H9 (cell line): ENCODE data around the gene HLA-DQB1. TPM values are rescaled to one million over a fixed set of nuclear protein-coding genes. Genes with fewer than 3 reads are reported as not detected.

Experiments
- DNase-seq: peaks from one replicate; pipeline ENCODE4 v3.0.0-alpha.2; 2017
- H2AFZ ChIP-seq: one replicate; pipeline ENCODE4 v1.6.1; 2013; ENCODE audit warnings: mild to moderate bottlenecking, low read length, control low read depth, moderate library complexity
- H2AK5ac ChIP-seq: 2 replicates; pipeline ENCODE4 v1.6.1; 2013; ENCODE audit warnings: low read length, control low read depth, mixed read lengths; ENCODE audit not compliant: insufficient read length
- H2BK120ac ChIP-seq: one replicate; pipeline ENCODE4 v1.6.1; 2013; ENCODE audit warnings: low read depth, mild to moderate bottlenecking, low read length, control low read depth, inconsistent platforms; ENCODE audit not compliant: poor library complexity, severe bottlenecking
- H2BK12ac ChIP-seq: 2 replicates; pipeline ENCODE4 v1.6.1; 2013; ENCODE audit warnings: low read length, control low read depth, mixed read lengths, low read depth; ENCODE audit not compliant: insufficient read length
- H2BK15ac ChIP-seq: 2 replicates; pipeline ENCODE4 v1.6.1; 2013; ENCODE audit warnings: low read depth, low read length, control low read depth
- H2BK20ac ChIP-seq: one replicate; pipeline ENCODE4 v1.6.1; 2013; ENCODE audit warnings: low read depth, mild to moderate bottlenecking, low read length, control low read depth, inconsistent platforms; ENCODE audit not compliant: poor library complexity, severe bottlenecking
- H2BK5ac ChIP-seq: 2 replicates; pipeline ENCODE4 v1.6.1; 2013; ENCODE audit warnings: low read length, control low read depth, mixed read lengths; ENCODE audit not compliant: insufficient read length
- H3K14ac ChIP-seq: 2 replicates; pipeline ENCODE4 v1.6.1; 2013; ENCODE audit warnings: low read length, control low read depth; ENCODE audit not compliant: insufficient read depth
- H3K18ac ChIP-seq: 2 replicates; pipeline ENCODE4 v1.6.1; 2013; ENCODE audit warnings: low read depth, mild to moderate bottlenecking, mixed read lengths, low read length, control low read depth; ENCODE audit not compliant: insufficient read length
- H3K23ac ChIP-seq: 2 replicates; pipeline ENCODE4 v1.6.1; 2013; ENCODE audit warnings: low read length, control low read depth, mixed read lengths, low read depth; ENCODE audit not compliant: insufficient read length
- H3K23me2 ChIP-seq: 2 replicates; pipeline ENCODE4 v1.6.1; 2013; ENCODE audit warnings: low read depth, mild to moderate bottlenecking, mixed read lengths, low read length, control low read depth; ENCODE audit not compliant: insufficient read length, poor library complexity, severe bottlenecking
- H3K27ac ChIP-seq: 2 replicates; pipeline ENCODE4 v1.5.1; 2013; ENCODE audit warnings: low read length, control low read depth, mixed read lengths, low read depth; ENCODE audit not compliant: insufficient read length
- H3K27me3 ChIP-seq: 2 replicates; pipeline ENCODE4 v1.6.1; 2013; ENCODE audit warnings: low read length, control low read depth, inconsistent platforms; ENCODE audit not compliant: insufficient read depth
- H3K4ac ChIP-seq: 2 replicates; pipeline ENCODE4 v1.6.1; 2013; ENCODE audit warnings: low read depth, mild to moderate bottlenecking, control low read depth, inconsistent platforms, low read length, moderate library complexity
- H3K4me1 ChIP-seq: 2 replicates; pipeline ENCODE4 v1.6.1; 2013; ENCODE audit warnings: low read length, control low read depth, inconsistent platforms; ENCODE audit not compliant: insufficient read depth
- H3K4me2 ChIP-seq: 2 replicates; pipeline ENCODE4 v1.6.1; 2013; ENCODE audit warnings: low read length, control low read depth, mixed read lengths; ENCODE audit not compliant: insufficient read length, insufficient read depth
- H3K56ac ChIP-seq: 2 replicates; pipeline ENCODE4 v1.6.1; 2013; ENCODE audit warnings: low read depth, mild to moderate bottlenecking, mixed read lengths, low read length, control low read depth; ENCODE audit not compliant: insufficient read length
- H3K79me1 ChIP-seq: 2 replicates; pipeline ENCODE4 v1.6.1; 2013; ENCODE audit warnings: low read depth, mild to moderate bottlenecking, moderate library complexity, low read length, control low read depth, inconsistent platforms; ENCODE audit not compliant: insufficient read depth, poor library complexity, severe bottlenecking
- H3K79me2 ChIP-seq: 2 replicates; pipeline ENCODE4 v1.6.1; 2013; ENCODE audit warnings: low read length, control low read depth, inconsistent platforms; ENCODE audit not compliant: insufficient read depth
- H3K9ac ChIP-seq: 2 replicates; pipeline ENCODE4 v1.6.1; 2013; ENCODE audit warnings: low read length, control low read depth, mixed read lengths; ENCODE audit not compliant: insufficient read length; ENCODE audit errors: extremely low read depth
- H3K9me3 ChIP-seq: one replicate; pipeline ENCODE4 v1.6.1; 2013; ENCODE audit warnings: low read depth, low read length, inconsistent platforms; ENCODE audit not compliant: control insufficient read depth
- H3T11ph ChIP-seq: one replicate; pipeline ENCODE4 v1.6.1; 2013; ENCODE audit warnings: mild to moderate bottlenecking, low read length, control low read depth, inconsistent platforms
- H4K20me1 ChIP-seq: one replicate; pipeline ENCODE4 v1.6.1; 2013; ENCODE audit not compliant: control insufficient read depth, insufficient read length, insufficient read depth
- H4K5ac ChIP-seq: 2 replicates; pipeline ENCODE4 v1.6.1; 2013; ENCODE audit warnings: low read depth, mild to moderate bottlenecking, mixed read lengths, low read length, control low read depth; ENCODE audit not compliant: insufficient read length
- H4K8ac ChIP-seq: replicated peaks from 2 replicates; pipeline ENCODE4 v1.6.1; 2013; ENCODE audit warnings: low read length, control low read depth, mixed read lengths, low read depth; ENCODE audit not compliant: insufficient read length
- H4K91ac ChIP-seq: 2 replicates; pipeline ENCODE4 v1.6.1; 2013; ENCODE audit warnings: low read depth, mild to moderate bottlenecking, moderate library complexity, mixed read lengths, low read length, control low read depth; ENCODE audit not compliant: insufficient read length
- H3K27ac Mint-ChIP-seq, 3 experiments: 2 replicates in 2 of 3; 3 replicates in 1 of 3; pipeline ENCODE4 v1.8.0; 2020 to 2021; ENCODE audit warnings: mixed read lengths in 3 of 3, mild to moderate bottlenecking in 1 of 3, moderate library complexity in 1 of 3
- H3K27me3 Mint-ChIP-seq: 2 replicates; pipeline ENCODE4 v1.8.0; 2021; ENCODE audit warnings: low read depth, mild to moderate bottlenecking, moderate library complexity, mixed read lengths
- H3K36me3 Mint-ChIP-seq, 3 experiments: 2 replicates in 2 of 3; 3 replicates in 1 of 3; pipeline ENCODE4 v1.8.0; 2020 to 2021; ENCODE audit warnings: low read depth in 3 of 3, mixed read lengths in 3 of 3; ENCODE audit not compliant: insufficient read depth in 1 of 3
- H3K4me1 Mint-ChIP-seq, 2 experiments: 2 replicates each; pipeline ENCODE4 v1.8.0; 2020; ENCODE audit warnings: mixed read lengths in 2 of 2
- H3K4me3 Mint-ChIP-seq, 2 experiments: 2 replicates in 1 of 2; 3 replicates in 1 of 2; pipeline ENCODE4 v1.8.0; 2020 to 2021; ENCODE audit warnings: mild to moderate bottlenecking in 2 of 2, mixed read lengths in 2 of 2, moderate library complexity in 1 of 2
- H3K9me3 Mint-ChIP-seq, 2 experiments: 2 replicates in 1 of 2; 3 replicates in 1 of 2; pipeline ENCODE4 v1.8.0; 2020; ENCODE audit warnings: mild to moderate bottlenecking in 2 of 2, mixed read lengths in 2 of 2, moderate library complexity in 1 of 2
- WGBS: extraction: QIAGEN DNeasy Blood & Tissue Kit; methylation state at CpG from one replicate; pipeline ENCODE4 v1.1.7; 2013; ENCODE audit warnings: missing lambda C conversion rate, low lambda C conversion rate, mixed read lengths; ENCODE audit not compliant: insufficient read length; ENCODE audit errors: extremely low coverage; 5-methylcytosine and 5-hydroxymethylcytosine counted together
- total RNA-seq: library from RNA; stranded (reverse); gene quantifications from 2 replicates; pipeline ENCODE4 v1.2.1, GENCODE V29; 2021
- TF ChIP-seq, protein P1 (sequence below): fragments of 200-600 bp; sonication (generic); conservative IDR thresholded peaks from 3 replicates; pipeline ENCODE4 v1.8.0; 2021; ENCODE audit warnings: antibody characterized with exemption, mild to moderate bottlenecking

HLA-DQB1 gene
- total RNA-seq, 1 experiment from 2014 or later, result 41.0 TPM

DNA sequence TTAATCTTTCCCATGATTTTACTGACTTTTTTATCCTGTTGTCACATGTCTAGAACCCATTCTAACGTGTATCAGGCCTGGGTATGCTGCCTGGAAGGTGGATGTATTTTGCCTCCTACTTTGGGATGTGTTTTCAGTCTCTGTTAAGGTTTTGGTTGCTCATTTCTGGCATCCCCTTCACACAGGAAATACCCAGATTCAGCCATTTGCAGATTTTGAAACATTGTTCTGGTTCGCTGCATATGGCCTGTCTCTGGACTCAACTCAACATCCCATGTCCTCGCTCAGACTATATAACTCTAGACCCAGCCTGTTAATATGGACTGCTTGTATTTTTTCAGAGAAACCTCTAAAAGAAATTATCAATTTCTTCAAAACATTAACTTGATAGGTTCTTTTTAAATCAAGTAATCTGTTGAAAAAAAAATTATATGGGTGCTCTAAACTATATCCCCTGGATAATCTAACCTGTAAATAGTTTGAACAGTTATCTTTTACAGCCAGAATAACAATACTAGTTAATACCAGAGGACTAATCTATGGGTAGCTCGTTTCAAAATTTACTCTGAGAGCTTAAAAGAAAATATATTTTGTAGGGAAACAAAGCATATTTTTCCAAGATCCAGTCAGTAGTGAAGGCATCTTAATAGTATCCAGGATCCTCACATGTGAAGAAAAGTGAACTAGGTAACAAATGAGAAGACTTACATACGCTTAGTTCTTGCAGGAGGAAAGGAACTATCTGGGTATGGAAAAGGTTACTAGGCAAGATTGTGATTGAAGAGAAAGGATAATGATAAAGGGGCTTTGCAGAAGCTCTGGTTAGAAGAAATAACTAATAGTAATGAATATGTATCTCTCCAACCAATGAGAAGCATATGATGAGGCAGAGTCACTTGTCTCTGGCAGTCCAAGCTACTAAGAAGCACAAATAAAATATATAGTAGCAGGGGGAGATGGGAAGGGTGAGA is 23.4 kb upstream of the HLA-DQB1 start:
- H4K5ac ChIP-seq, result no peak overlapping the region
- no peak overlapping the region for H2BK20ac ChIP-seq
- no peak overlapping the region for H3K18ac ChIP-seq
- H4K8ac ChIP-seq, result no peak overlapping the region
- no peak overlapping the region for H3K23ac ChIP-seq
- no peak overlapping the region for H2AFZ ChIP-seq
- no peak overlapping the region for H2BK15ac ChIP-seq
- H2BK5ac ChIP-seq, result no peak overlapping the region
- H3K9me3 Mint-ChIP-seq, result peaks cover 3 to 5% of the 10 kb centered on the region in 2 experiments; a peak in 2 of 5 replicates
- H3K23me2 ChIP-seq, result no peaks in the 10 kb centered on the region
- no peaks in the 10 kb centered on the region for H4K20me1 ChIP-seq
- no peak overlapping the region for H3K56ac ChIP-seq
- no peaks in the 10 kb centered on the region for H3K4me1 ChIP-seq
- no peak overlapping the region for H3K14ac ChIP-seq
- WGBS, result no CpG with 5 or more reads among the region's 5 CpGs
- H3T11ph ChIP-seq, result no peak overlapping the region
- TF ChIP-seq, protein P1, sequence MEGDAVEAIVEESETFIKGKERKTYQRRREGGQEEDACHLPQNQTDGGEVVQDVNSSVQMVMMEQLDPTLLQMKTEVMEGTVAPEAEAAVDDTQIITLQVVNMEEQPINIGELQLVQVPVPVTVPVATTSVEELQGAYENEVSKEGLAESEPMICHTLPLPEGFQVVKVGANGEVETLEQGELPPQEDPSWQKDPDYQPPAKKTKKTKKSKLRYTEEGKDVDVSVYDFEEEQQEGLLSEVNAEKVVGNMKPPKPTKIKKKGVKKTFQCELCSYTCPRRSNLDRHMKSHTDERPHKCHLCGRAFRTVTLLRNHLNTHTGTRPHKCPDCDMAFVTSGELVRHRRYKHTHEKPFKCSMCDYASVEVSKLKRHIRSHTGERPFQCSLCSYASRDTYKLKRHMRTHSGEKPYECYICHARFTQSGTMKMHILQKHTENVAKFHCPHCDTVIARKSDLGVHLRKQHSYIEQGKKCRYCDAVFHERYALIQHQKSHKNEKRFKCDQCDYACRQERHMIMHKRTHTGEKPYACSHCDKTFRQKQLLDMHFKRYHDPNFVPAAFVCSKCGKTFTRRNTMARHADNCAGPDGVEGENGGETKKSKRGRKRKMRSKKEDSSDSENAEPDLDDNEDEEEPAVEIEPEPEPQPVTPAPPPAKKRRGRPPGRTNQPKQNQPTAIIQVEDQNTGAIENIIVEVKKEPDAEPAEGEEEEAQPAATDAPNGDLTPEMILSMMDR, result no peak
- H3K27me3 Mint-ChIP-seq, result no peaks in the 10 kb centered on the region
- H2AK5ac ChIP-seq, result no peak overlapping the region
- no peaks in the 10 kb centered on the region for H3K36me3 Mint-ChIP-seq
- no peak for DNase-seq
- H3K9me3 ChIP-seq, result no peaks in the 10 kb centered on the region
- no peaks in the 10 kb centered on the region for H3K79me2 ChIP-seq
- no peak overlapping the region for H3K9ac ChIP-seq
- no peak overlapping the region; a peak in 1 of 7 replicates for H3K27ac Mint-ChIP-seq
- no peak overlapping the region for H2BK12ac ChIP-seq
- no peak overlapping the region for H3K4ac ChIP-seq
- no peak overlapping the region for H3K27ac ChIP-seq
- H4K91ac ChIP-seq, result no peak overlapping the region
- H3K4me2 ChIP-seq, result no peak overlapping the region
- no peaks in the 10 kb centered on the region for H3K79me1 ChIP-seq
- no peak overlapping the region for H3K4me3 Mint-ChIP-seq
- H3K27me3 ChIP-seq, result no peaks in the 10 kb centered on the region
- no peaks in the 10 kb centered on the region for H3K4me1 Mint-ChIP-seq
- H2BK120ac ChIP-seq, result no peak overlapping the region
